ENCODE results near the gene INPP5A. TPM values are rescaled to one million over a fixed set of nuclear protein-coding genes. Genes with fewer than 3 reads are reported as not detected.

The INPP5A gene
- total and polyA plus RNA-seq, 2 experiments from 2014 or later, result 41.2 to 53.6 TPM

DNA sequence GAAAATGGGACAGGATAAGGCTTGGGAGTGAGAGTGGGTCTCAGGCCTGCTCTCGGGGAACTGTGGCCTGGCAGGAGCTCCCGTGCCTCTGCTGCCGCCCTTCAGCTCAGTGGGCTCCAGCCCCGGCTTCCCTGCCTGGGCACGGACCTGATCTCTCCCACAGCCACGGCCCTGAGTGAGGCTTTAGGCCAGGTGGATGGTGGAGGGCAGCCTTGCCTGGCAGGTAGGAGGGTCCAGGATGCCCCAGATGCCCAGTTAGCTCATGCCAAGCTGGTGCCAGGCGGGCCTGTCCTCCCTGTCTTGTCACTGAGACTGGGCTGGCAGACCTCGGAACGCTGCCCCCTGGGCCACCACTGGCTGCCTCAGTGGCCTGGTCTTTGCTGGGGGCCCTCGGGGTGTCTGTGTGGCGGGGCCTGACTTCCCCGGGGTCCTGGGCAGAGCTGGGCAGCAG lies 116.6 kb downstream of the INPP5A start:
- Histone ChIP-seq H3K4me3 (no peak overlapping the region), H3K27ac (no peak overlapping the region), H3K27me3 (no peaks in the 10 kb centered on the region), H4K20me1 (ENCODE audit: insufficient read depth, poor library complexity, severe bottlenecking) (no peaks in the 10 kb centered on the region), H3K79me2 (no peaks in the 10 kb centered on the region), H3K4me2 (no peak overlapping the region), H3K9me3 (ENCODE audit: low read depth) (no peaks in the 10 kb centered on the region), H3K36me3 (replicated peaks; ENCODE audit: insufficient read depth, low read depth) (no peaks in the 10 kb centered on the region), H3K4me1 (ENCODE audit: insufficient read depth) (no peaks in the 10 kb centered on the region), H2AFZ (no peak overlapping the region), H3K9me2 (replicated peaks; ENCODE audit: insufficient read depth) (no peaks in the 10 kb centered on the region)
- 95% methylated on average over 12 of the region's 12 CpGs for WGBS (ENCODE audit: low lambda C conversion rate, missing lambda C conversion rate)
- TF ChIP-seq EZH2phosphoT487 (IDR thresholded peaks at IDR 0.05; ENCODE audit: low read depth, severe bottlenecking, unreplicated experiment) (no peak), EZH2 (IDR thresholded peaks at IDR 0.05; ENCODE audit: borderline replicate concordance) (no peak)
- TF ChIP-seq, protein P1, sequence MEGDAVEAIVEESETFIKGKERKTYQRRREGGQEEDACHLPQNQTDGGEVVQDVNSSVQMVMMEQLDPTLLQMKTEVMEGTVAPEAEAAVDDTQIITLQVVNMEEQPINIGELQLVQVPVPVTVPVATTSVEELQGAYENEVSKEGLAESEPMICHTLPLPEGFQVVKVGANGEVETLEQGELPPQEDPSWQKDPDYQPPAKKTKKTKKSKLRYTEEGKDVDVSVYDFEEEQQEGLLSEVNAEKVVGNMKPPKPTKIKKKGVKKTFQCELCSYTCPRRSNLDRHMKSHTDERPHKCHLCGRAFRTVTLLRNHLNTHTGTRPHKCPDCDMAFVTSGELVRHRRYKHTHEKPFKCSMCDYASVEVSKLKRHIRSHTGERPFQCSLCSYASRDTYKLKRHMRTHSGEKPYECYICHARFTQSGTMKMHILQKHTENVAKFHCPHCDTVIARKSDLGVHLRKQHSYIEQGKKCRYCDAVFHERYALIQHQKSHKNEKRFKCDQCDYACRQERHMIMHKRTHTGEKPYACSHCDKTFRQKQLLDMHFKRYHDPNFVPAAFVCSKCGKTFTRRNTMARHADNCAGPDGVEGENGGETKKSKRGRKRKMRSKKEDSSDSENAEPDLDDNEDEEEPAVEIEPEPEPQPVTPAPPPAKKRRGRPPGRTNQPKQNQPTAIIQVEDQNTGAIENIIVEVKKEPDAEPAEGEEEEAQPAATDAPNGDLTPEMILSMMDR (IDR thresholded peaks at IDR 0.05; ENCODE audit: poor library complexity), result no peak
- DNase-seq (ENCODE audit: low spot score), result no peak

DNA sequence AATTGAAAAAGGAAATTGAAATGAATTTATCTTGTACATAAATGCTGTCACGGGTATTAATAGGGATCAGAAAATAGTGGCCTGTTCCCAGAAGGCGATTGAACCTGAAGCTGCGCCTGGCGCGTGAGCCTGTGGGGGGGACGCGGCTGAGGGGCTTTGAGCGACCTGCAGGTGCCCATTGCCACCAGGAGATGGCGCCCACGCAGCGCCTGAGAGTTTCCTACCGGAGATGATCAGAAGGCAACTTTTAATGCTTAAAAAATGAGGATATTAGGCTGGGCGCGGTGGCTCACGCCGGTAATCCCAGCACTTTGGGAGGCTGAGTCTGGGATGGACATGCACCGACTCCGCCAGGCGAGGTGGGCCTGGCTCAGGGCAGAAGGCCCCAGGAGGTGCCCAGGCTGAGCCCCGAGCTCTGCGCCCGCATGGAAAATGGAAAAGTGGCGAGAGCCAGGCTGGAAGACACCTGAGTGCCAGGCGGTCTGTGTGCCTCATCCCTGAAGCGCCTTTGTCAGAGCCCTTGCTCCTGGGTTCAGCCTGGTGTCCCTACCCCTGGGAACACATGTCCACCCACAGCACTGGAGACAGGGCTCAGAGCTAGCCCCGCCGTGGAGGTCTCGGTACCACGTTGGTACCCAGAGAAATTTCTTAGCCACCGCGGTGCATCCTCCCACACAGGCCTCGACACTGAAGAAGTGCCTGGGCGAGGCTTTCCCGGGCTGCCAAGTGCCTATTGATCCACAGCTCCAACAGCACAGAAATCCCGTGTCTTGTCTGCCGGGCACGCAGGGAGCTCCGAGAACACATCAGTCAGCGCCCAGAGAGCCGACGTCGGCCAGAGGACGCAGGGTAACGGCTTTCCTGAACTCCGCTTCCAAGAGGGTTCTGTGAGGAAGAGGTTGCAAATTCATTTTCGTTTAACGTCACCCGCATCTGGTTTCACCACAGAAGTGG lies 117.4 kb downstream of the INPP5A start:
- H3K4me2 ChIP-seq, result no peak overlapping the region
- no peaks in the 10 kb centered on the region for H4K20me1 ChIP-seq (ENCODE audit: insufficient read depth, poor library complexity, severe bottlenecking)
- H3K27ac ChIP-seq, result no peak overlapping the region
- H2AFZ ChIP-seq, result no peak overlapping the region
- H3K4me1 ChIP-seq (ENCODE audit: insufficient read depth), result no peaks in the 10 kb centered on the region
- H3K36me3 ChIP-seq (replicated peaks; ENCODE audit: insufficient read depth, low read depth), result no peaks in the 10 kb centered on the region
- H3K4me3 ChIP-seq, result no peak overlapping the region
- peak; percentile 78 for DNase-seq (ENCODE audit: low spot score)
- no peaks in the 10 kb centered on the region for H3K79me2 ChIP-seq
- no peaks in the 10 kb centered on the region for H3K9me3 ChIP-seq (ENCODE audit: low read depth)
- H3K27me3 ChIP-seq, result no peaks in the 10 kb centered on the region
- TF ChIP-seq, protein P1 (IDR thresholded peaks at IDR 0.05; ENCODE audit: poor library complexity), result peak; percentile 95
- TF ChIP-seq EZH2phosphoT487 (IDR thresholded peaks at IDR 0.05; ENCODE audit: low read depth, severe bottlenecking, unreplicated experiment), result no peak
- WGBS (ENCODE audit: low lambda C conversion rate, missing lambda C conversion rate), result 66% methylated on average over 48 of the region's 48 CpGs
- no peaks in the 10 kb centered on the region for H3K9me2 ChIP-seq (replicated peaks; ENCODE audit: insufficient read depth)

DNA sequence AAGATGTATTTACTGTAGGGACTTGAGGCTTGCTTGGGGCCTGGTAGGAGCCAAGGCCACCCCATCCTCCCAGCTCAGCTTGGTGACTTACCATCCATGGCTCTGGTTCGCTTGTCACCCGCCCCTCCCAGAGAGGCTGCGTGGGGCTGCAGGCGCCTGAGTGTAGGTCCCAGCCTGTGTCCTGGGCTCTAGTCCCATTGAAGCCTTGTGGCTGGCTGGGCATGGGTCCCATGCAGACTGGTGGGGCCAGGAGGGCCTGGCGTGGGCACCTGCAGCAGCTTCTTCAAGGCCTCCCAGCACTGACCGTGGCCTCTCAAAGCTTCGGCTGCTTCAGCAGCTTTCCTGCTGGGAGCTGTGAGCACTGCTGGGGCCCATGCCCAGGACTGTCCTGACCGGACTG lies 118.1 kb downstream of the INPP5A start:
- no peaks in the 10 kb centered on the region for H3K9me3 ChIP-seq (ENCODE audit: low read depth)
- H3K4me2 ChIP-seq, result no peak overlapping the region
- no peaks in the 10 kb centered on the region for H4K20me1 ChIP-seq (ENCODE audit: insufficient read depth, poor library complexity, severe bottlenecking)
- no peaks in the 10 kb centered on the region for H3K9me2 ChIP-seq (replicated peaks; ENCODE audit: insufficient read depth)
- no peak overlapping the region for H3K4me3 ChIP-seq
- H2AFZ ChIP-seq, result no peak overlapping the region
- TF ChIP-seq EZH2phosphoT487 (IDR thresholded peaks at IDR 0.05; ENCODE audit: low read depth, severe bottlenecking, unreplicated experiment) (no peak), EZH2 (IDR thresholded peaks at IDR 0.05; ENCODE audit: borderline replicate concordance) (no peak)
- TF ChIP-seq, protein P1 (IDR thresholded peaks at IDR 0.05; ENCODE audit: poor library complexity), result no peak
- DNase-seq (ENCODE audit: low spot score), result no peak
- no peaks in the 10 kb centered on the region for H3K36me3 ChIP-seq (replicated peaks; ENCODE audit: insufficient read depth, low read depth)
- H3K4me1 ChIP-seq (ENCODE audit: insufficient read depth), result no peaks in the 10 kb centered on the region
- 96% methylated on average over 8 of the region's 8 CpGs for WGBS (ENCODE audit: low lambda C conversion rate, missing lambda C conversion rate)
- no peaks in the 10 kb centered on the region for H3K27me3 ChIP-seq
- no peak overlapping the region for H3K27ac ChIP-seq
- no peaks in the 10 kb centered on the region for H3K79me2 ChIP-seq
